Hematopoietic multipotent progenitor cell treated with erythropoietin and hydrocortisone succinate and interleukin-3 and kit ligand, for 6 days (in vitro differentiated cells): ENCODE measurements around the gene LCN1.

Experiments
- DNase-seq: peaks from one replicate; pipeline ENCODE4 v3.0.0-alpha.2; 2015

LCN1 gene

GRCh38 chr9:135520916-135521607 is at the start of gene LCN1:
TSS of gene LCN1 (plus strand) at chr9:135521440. CDS start at chr9:135521498, 58 bp downstream.
- DNase-seq = no peak

- DNase-seq = no peak
Observed at GRCh38 chr9:135471791-135472640, 49.2 kb upstream of the LCN1 start.

GRCh38 chr9:135473972-135474543 is 47.2 kb upstream of the LCN1 start:
- no peak for DNase-seq

- DNase-seq = peak; percentile 66
Observed at GRCh38 chr9:135474915-135475314, 46.3 kb upstream of the LCN1 start.

- no peak for DNase-seq
Observed at GRCh38 chr9:135476561-135477355, 44.5 kb upstream of the LCN1 start.

GRCh38 chr9:135478191-135478590 is 43.0 kb upstream of the LCN1 start:
- no peak for DNase-seq

- peak; percentile 56 for DNase-seq
Observed at GRCh38 chr9:135478829-135479468, 42.3 kb upstream of the LCN1 start.

GRCh38 chr9:135479469-135480052 is 41.7 kb upstream of the LCN1 start, which contains the start of gene PPP1R26:
TSS of gene PPP1R26 (plus strand) at chr9:135479782. CDS start at chr9:135484511, 4,729 bp downstream.
- DNase-seq = peak; percentile 39

GRCh38 chr9:135480071-135480939 is 40.9 kb upstream of the LCN1 start:
- DNase-seq = peak; percentile 66

- DNase-seq = peak; percentile 30
Observed at GRCh38 chr9:135480940-135481310, 40.3 kb upstream of the LCN1 start.

GRCh38 chr9:135482015-135482754 is 39.1 kb upstream of the LCN1 start:
- no peak for DNase-seq

- no peak for DNase-seq
Observed at GRCh38 chr9:135484460-135485277, 36.6 kb upstream of the LCN1 start.

- no peak for DNase-seq
Observed at GRCh38 chr9:135485385-135485784, 35.9 kb upstream of the LCN1 start.

GRCh38 chr9:135485832-135486231 is 35.4 kb upstream of the LCN1 start:
- DNase-seq = no peak

GRCh38 chr9:135486267-135487065 is 34.8 kb upstream of the LCN1 start:
- DNase-seq = no peak

GRCh38 chr9:135487281-135488012 is 33.8 kb upstream of the LCN1 start:
- no peak for DNase-seq

GRCh38 chr9:135488013-135488330 is 33.3 kb upstream of the LCN1 start:
- DNase-seq = no peak

GRCh38 chr9:135488527-135488926 is 32.7 kb upstream of the LCN1 start:
- no peak for DNase-seq
